GM12892 (cell line): ENCODE measurements around the gene C1S.

Source experiments
- POLR2A ChIP-seq: IDR thresholded peaks from 2 replicates; pipeline ENCODE4 v1.6.1; 2011; ENCODE audit warnings: low read depth, low read length, control low read depth
- POLR2AphosphoS5 ChIP-seq: IDR thresholded peaks from 2 replicates; pipeline ENCODE4 v1.6.1; 2011; ENCODE audit warnings: low read depth, low read length, control low read depth

GRCh38 chr12:7075518-7075917 is 15.0 kb downstream of the C1S start:
- TF ChIP-seq POLR2AphosphoS5 (no peak), POLR2A (no peak)
